NCI-H1092 treated with DMSO at 0.1 percent for 48 hours (cell line): ENCODE data around the gene ZDHHC11.
"Not testable (repeated sequence)": the region's sequence is repeated elsewhere in the genome, so short reads cannot be mapped to it uniquely, and the experiment has no call there.

Experiments
- DNase-seq: peaks from one replicate; lab custom pipeline; 2025; lab: John Stamatoyannopoulos, UW

Gene ZDHHC11

DNA sequence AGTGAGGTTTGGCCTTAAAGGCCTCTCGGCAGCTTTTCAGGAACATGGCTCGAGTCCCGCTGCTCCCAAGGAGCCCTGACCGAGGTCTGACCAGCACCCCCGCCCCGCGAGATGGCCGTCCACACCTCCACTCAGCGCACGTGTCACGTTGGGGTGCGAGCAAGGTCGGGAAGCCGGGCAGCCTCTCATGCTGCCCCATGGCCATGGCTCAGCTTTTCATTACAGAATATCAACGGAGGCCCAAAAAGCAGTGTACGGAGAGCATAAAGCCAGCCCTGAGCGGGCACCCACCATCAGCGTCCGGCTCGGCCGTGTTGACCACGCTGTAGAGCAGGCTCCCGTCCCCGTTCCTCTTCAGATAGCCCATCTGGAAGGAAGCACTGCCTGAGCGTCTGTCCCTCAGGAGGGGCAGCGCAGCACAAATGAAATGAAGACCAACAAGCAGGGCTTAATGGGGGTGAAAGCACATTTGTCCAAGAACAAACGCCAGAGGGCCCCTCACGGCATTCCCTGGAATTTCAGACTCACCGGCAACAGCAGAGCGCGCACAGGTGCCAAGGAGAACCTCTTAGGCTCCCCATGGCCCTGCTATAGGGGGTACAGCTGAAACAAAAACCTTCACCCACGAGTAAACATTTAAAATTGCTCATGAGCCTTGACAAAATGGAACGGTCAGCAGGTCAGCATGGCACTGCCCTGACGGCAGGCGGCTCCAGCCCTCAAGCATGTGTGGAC lies 30.2 kb upstream of the ZDHHC11 start:
- no peak for DNase-seq

DNA sequence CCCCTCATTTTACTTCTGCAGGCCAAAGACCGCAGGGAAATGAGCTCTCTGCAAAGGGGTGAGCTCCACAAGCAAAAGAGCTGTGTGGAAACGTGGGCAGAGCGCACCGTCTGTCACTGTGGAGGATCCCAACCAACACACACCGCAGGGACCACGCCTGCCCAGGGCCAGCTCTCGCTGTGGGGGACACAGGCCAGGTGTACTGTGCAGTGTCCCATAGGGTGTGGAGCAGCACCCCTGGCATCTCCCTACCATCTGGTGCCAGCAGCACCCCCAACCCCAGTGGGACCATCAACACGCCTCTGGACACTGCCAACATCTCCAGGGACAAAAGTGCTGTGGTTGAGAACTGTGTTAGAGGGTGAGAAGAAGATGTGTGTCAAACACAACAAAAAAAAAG lies 27.9 kb upstream of the ZDHHC11 start:
- not testable (repeated sequence) for DNase-seq

DNA sequence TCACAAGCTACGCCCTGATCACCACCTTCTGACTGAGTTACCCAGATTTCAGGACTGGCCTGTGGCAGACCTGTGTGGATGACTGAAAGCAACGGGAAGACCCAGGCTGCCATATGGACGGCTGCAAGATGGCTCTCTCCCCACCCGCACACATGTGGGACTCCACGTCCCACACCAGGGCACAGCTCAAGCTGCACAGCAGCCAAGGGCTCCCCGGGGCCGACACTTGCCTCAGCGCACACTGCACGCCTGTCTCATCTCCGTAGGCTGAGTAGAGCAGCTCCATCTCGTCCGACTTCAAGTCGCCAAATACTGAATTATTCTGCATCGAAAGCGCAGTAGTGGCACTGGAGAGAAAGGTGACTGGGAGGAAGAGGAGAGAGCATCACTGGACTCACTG lies 27.3 kb upstream of the ZDHHC11 start:
- no peak for DNase-seq

DNA sequence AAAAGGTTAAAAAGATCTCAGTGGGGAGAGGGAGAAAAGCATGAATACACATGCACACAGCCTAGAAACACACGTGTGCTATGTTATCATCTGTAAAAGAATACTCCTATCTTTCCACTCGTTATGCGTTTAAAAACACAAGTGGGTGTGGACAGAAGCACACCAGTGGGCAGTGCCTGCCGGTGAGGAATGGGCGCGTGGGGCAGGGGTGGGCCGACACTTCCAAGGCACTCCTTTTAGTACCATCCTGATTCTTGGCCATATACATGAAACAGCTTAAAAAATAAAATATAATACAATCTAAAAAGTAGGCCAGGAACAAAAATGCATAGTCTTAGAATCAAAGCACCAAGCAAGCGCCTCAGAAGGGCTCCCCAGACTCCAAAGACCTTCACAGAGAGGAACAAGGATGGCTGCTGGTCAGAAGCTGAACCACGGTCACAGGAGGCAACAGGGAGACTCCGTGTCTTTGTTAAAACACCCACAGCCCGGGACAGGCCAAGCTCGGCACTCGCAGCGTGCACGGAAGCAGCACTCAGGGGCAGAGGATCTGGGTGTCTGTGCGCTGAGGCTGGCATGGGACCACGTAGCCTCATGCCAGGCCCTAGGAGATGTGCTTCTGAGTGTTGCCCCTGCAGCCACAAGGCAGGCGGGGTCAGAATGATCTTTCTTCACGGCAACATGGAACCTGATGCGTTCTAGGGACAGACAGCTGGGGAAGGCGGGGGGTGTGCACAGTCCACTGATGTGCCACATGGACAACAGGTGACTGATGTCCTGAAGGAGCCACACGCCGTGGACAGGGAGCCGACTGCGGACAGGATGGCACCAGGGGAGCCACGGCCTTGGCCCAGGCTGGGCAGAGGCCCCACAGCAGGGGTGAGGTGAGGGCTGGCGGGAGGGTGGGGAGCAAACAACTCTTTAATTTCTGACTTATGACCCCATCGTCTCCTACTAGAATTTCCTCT lies 25.9 kb upstream of the ZDHHC11 start:
- DNase-seq = no peak

DNA sequence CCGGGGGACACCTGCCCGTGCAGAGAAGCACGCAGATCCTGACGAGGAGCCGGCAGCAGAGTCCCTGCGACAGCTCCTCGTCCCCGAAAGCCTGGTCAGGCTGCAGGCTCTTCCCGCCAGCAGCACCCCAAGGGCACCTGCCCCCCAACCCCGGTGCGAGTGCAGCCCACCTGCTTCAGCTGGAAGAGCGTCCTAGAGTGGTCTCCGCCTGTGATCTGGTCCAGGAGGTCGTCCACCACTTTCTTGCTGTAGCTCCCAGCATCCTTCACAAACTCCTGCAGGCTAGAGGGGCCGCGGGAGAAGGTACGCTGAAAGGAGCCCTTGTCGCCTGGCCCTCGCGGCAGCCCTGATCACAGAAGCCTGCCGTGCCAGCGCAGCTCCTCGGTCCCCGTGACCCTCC lies 25.1 kb upstream of the ZDHHC11 start:
- DNase-seq = no peak

DNA sequence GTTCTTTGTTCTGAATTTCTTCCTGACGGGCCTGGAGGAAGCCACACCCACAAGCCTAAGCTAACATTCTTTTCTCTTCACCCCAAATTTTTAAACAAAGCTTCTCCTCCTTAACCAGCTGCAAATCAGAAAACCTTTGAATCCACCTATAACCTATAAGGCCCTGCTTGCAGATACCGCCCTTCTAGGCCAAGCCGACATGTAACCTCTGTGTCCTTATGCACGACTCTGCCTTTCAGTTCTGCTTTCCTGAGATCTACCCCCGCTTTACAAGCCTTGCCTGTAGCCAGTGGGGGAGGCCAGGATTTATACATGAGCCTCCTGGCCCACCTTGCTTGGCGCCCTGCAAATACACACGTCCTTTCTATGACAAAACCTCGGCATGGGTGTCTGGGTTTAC lies 22.5 kb upstream of the ZDHHC11 start:
- no peak for DNase-seq

DNA sequence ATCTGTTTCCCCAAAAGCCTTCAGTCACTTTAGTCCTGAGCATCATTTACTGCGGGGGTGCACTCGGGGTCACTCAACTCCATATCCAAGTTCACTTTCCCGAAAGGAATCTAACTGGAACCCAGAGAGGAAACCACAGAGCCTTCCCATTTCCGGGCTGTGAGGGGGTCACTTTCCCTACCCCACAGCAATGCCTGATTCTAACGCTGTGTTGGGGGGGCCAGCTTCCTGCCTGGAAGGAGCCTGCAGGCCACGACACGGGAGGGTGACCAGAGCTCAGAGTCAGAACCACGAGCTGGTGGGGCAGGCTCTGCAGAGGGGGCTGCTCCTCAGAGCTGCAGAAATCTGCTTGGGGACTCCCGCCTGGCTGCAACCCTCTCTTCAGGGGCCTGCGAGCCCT lies 21.5 kb upstream of the ZDHHC11 start:
- no peak for DNase-seq

DNA sequence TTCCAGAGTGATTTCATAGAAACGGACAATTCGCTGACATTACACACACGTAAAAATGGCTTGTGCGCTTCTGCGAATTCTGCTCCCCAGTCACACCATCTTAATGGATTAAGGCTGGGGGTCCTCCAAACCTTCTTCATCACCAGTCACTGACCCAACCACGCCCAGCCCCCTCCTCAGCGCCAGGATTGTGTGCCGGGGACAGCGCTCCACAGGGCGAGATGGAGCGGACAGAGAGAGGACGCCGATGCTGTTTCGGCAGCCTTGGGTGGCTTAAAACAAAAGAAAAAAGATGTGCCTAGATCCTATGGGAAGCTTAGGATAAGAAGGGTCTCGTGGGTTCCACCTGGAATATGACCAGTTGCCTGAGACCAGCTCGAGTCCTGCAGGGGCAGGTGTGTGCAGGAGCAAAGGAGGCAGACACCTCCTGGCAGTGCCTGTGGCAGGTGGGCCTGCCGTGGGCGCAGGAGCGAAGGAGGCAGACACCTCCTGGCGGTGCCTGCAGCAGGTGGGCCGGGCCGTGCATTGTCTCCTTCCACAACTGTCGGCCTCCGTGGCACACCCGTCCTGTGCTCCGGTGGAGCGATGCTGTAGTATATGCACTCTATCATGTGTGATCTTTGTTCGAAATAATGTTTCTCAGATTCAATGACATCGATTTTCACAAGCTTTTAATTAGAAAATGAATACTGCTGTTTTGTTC lies 21.0 kb upstream of the ZDHHC11 start:
- DNase-seq = no peak

DNA sequence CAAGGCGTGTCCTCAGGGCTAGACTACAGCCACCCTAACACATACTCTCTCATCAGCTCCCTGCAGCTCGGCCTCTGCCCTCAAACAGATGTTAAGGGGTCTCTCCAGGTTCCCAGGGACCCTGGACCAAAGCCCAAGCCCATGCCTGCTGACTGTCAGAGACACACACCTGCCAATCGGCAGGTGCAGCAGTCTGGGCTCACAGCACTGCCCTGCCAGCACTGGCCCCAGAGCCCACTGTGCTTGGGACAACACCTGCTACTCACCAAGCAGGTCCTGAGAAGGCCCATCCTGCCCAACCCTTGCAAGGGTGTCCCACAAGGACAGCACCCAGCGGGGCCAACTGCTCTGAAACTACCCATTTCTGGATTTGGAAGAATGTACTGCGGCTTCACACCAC lies 20.2 kb upstream of the ZDHHC11 start:
- DNase-seq = no peak

DNA sequence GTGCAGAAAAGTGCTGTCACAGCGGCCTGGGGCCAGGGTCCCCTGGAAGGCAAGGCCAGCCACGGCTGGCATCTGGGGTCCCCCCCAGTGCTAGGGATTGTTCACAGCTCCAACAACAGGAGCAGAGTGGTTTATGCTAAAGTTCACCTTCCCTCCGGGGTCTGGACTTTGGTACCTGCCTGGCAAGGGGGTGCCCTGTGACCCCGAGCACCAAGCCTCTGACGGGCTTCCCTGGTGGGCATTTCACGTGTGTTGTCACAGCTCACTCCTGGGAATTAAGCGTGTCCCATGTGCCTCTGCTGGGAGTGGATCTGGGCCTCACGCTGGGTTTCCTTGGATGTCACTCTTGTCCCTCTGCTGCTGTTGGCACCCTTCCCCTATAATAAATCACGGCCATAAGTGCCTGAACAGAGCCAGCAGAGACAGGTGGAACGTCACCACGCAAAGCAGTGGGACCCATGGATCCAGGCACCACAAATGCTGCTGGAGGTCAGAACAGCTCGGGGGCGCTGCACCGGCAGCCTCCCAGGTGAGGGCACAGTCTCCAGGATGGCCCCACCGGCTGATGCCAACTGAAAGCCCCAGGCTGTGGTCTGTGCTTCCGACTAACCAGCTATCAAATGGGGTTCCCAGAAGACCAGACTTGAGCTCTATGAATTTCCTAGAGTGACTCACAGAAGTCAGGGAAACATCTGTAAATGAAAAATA lies 17.8 kb upstream of the ZDHHC11 start:
- DNase-seq = no peak

DNA sequence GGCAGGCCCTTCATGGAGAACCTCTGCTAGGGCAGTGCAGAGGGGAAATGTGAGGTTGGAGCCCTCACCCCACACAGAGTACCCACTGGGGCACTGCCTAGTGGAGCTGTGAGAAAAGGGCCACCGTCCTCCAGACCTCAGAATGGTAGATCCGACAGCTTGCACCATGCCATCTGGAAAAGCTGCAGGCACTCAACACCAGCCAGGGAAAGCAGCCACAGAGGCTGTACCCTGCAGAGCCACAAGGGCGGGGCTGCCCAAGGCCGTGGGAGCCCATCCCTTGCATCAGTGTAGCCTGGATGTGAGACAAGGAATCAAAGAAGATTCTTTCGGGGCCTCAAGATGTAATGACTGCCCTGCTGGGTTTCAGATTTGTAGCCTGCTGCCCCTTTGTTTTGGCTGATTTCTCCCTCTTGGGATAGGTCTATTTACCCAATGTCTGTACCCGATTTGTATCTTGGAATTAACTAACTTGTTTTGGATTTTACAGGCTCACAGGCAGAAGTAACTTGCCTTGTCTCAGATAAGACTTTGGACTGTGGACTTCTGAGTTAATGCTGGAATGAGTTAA lies 16.6 kb upstream of the ZDHHC11 start:
- no peak for DNase-seq

DNA sequence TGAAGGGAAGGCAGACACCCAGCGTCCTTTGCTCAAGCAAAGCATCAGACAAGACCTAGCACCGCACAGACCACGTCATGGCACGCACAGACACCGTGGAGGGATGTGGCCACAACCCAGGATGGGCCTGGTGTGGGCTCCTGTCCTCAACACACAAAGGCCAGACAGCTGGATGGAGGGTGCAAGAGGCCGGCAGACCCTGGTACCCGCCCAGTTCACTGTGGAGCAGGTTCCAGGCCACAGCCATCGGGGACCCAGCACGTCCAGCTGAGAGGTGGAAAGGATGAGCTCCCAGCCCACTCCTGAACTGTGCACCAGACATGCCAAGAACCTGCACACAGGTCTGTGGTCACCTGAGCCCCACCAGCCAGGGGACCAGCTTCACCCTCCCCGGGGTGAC lies 15.0 kb upstream of the ZDHHC11 start:
- no peak for DNase-seq

DNA sequence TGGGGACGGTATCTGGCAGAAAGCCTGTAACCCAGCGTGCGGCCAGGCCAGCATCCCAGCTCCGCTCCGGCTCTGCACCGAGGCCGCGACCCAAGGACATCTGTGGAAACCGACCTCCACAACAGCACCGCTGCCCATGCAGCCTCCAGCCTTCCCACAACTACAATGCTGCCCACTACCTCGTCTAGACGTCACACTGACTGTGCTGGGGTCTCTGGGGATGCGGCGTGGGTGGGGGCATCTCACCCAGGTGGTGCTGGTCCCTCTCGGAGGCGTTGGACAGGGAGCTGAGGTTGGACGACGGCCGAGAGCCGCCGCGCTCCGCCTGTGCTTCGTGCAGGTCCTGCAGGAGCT lies 14.4 kb upstream of the ZDHHC11 start:
- no peak for DNase-seq

DNA sequence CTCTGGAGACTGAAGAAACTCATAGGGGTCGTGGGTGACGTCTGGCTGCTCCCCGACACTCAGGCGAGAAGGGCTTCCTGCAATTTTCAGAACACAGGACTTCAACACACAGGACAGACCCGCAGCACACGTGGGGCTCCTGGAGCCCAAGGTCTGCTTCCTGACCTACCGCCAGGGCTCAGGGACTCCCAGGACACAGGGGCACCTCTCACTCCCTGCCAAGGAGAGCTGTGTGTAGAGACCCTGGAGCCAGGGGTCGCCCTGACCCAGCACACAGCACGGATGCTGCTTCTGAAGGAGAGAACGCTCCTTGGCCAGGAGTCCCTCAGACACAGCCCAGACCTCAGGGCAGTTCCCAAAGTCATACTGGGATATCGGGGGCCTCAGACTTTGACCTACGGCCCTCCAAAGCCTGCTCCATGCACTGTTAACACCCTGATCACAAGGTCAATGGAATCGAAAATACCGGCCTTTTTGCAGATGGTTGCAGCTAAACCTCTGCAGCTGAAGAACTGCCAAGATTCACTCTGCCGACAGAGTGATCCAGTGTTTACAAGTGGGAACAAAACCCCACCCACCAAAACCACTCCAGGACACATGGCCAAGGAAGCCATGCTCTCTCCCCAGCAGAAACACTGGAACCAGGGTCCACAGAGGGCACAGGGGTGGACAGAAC lies 13.8 kb upstream of the ZDHHC11 start:
- no peak for DNase-seq

DNA sequence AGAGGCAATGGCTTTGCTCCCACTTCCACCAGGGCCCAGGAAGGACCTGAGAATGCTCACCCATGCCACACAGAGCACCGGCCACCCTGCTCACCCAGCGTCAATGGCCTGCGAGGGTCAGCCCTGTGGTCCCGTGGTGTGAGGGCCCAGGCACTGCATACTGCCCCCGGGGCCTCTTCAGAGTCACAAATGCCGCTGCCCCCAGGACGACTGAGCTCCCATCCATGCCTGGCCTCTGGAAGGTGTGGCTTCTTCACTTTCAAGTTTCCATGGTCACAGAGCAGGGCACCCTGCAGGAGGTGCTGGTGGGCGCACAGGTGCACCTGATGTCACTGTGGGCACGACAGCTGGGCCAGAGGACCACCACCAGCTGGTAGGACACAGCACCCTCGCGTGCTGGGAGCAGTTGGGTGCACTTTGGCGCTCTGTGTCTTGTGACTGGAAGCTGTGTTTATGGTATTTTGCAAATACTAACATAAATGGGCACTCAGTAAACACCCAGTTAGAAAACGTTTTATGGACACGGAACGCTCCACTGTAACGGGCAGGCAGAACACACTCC lies 12.5 kb upstream of the ZDHHC11 start:
- DNase-seq = no peak

DNA sequence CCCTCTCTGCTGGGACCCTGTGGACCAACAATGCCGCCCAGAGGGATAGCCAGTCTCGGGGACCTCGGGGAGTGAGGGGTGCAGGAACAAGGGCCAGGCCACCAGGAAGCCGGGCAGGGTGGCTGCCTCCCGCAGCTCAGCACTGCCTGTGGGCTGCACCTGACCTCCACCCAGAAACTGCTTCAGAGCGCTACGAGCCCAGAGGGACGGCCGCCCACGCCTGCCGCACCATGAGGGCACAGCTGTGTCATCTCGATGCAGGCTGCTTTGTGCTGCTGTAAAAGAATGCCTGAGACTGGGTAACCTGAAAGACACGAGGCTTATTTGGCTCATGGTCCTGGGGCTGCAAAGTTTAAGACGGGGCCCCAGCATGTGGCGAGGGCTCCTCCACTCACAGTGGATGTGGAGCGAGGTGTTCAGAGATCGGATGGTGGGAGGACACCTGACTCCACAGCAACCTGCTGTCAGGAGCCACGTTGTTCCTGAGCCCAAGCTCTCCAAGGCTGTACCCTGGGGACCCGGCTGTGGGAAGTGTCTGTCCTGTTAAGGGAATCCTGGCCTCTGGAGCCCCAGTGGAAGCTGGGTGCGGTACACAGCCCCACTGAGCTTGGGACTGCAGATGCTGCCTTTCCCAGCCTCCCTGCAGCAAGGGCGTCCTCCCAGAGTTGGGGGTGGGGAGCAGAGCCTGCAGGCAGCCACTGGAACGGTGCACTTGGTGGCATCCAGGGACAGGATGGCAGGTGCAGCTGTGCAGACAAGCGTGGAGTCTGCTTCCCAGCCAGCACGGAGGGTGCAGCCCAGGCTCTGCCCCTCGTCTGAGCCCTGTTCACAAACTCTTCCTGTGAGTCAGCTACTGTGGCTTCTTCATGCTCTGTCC lies 11.8 kb upstream of the ZDHHC11 start:
- no peak for DNase-seq

DNA sequence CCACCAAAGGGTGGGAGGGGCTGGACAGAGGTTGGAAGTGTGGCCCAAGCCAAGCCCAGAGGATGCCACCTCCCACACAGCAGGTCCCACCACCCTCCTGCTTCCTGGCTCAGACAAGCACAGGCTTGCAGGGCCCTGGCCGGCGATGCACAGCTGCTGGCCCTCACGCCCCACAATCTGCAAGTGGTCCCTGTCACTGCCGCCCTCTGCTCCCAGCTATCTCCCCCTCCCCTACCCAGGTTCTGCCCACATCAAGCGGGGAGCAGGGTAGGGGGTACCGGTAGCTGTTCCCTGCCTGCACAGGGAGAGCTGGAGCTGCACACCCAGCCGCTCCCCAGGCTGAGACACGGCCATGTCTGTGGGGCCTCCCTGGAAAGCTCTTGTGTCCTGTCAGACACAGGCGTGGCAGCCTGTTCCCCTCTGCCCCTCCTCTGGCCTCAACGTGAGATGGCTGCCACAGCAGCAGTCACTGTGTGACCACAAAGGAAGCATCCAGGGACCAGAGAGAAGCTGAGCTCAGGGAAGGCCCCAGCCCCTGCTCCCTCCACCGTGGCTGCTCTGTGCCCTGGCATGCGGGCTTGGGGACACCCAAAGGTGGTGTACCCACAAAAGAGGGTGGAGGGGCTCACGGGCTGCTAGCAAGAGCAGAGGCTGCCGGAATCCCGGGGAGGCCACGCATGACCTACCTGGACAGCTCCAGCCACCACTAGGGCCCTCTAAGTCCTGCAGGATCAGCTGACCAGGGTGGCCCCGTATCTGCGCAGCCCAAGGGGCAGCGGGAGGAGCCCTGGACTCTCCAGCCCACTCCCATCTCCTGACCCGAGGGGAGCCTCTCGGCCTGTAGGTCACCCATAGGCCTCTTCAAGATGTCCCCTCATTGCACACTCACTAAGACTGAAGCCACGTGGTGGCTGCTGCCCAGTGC lies 10.9 kb upstream of the ZDHHC11 start:
- no peak for DNase-seq

DNA sequence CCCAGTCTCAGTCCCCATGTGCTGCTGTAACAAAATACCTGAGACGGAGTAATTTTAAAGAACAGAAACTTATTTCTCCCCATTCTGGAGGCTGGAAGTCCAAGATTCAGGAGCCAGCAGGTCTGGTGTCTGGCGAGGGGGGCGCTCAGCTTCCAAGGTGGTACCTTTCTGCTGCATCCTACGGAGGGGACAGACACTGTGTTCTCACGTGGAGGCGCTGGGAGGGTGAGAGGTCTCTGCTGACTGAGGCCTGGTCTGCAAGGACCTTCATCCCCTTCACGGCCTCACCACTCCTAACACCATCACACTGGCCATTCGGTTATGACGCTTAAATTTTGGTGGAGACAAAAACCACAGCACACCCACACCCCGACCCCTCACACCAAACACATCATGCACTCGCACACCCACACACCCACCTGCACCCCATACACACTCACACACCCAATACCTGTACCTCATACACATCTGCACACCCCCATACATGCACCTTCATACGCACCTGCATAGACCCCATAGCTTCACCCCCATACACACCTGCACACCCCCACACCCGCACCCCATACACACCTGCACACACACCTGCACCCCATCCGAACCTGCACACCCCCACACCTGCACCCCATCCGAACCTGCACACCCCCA lies 9.8 kb upstream of the ZDHHC11 start:
- no peak for DNase-seq
